Stimulated activated CD8-positive, alpha-beta memory T cell treated with anti-CD3 and anti-CD28 coated beads, Interleukin-15, amount 100 ng/mL, for 4 hours (primary cell): ENCODE measurements around the gene GRB2.

Source experiments
- DNase-seq, 2 donors: peaks; one replicate each; pipeline ENCODE4 v3.0.0-alpha.2; 2020; ENCODE audit warnings: low read depth in 2 of 2

Gene GRB2

GRCh38 chr17:75414488-75414887 lies 9.0 kb upstream of the GRB2 start:
- DNase-seq: no peak

- DNase-seq: peak; percentile 39 to 45
Measured at GRCh38 chr17:75412455-75413317, 7.2 kb upstream of the GRB2 start.

- DNase-seq: no peak
Measured at GRCh38 chr17:75411328-75412067, 6.0 kb upstream of the GRB2 start.

GRCh38 chr17:75410141-75410540 lies 4.7 kb upstream of the GRB2 start:
- DNase-seq: no peak

- no peak for DNase-seq
Measured at GRCh38 chr17:75407655-75408352, 2.3 kb upstream of the GRB2 start.

- no peak for DNase-seq
Measured at GRCh38 chr17:75406222-75406615, 741 bp upstream of the GRB2 start.

- peak; percentile 24 to 27 for DNase-seq
Measured at GRCh38 chr17:75404731-75405364, 630 bp downstream of the GRB2 start.

GRCh38 chr17:75404223-75404730 lies 1.2 kb downstream of the GRB2 start:
- peak in 1 of 2 donors; percentile 16 for DNase-seq

GRCh38 chr17:75403131-75403530 lies 2.3 kb downstream of the GRB2 start:
- no peak for DNase-seq

- DNase-seq: no peak
Measured at GRCh38 chr17:75402026-75402425, 3.5 kb downstream of the GRB2 start.

- no peak for DNase-seq
Measured at GRCh38 chr17:75400326-75400939, 5.0 kb downstream of the GRB2 start.

GRCh38 chr17:75398279-75398678 lies 7.2 kb downstream of the GRB2 start:
- no peak for DNase-seq

GRCh38 chr17:75397217-75397616 lies 8.3 kb downstream of the GRB2 start:
- DNase-seq: no peak

- DNase-seq: no peak
Measured at GRCh38 chr17:75396796-75397195, 8.7 kb downstream of the GRB2 start.

- no peak for DNase-seq
Measured at GRCh38 chr17:75396025-75396424, 9.5 kb downstream of the GRB2 start.

- no peak for DNase-seq
Measured at GRCh38 chr17:75394332-75394918, 11.1 kb downstream of the GRB2 start.

GRCh38 chr17:75393523-75394331 lies 11.8 kb downstream of the GRB2 start:
- DNase-seq: peak; percentile 59 to 66

- no peak for DNase-seq
Measured at GRCh38 chr17:75392559-75392958, 12.9 kb downstream of the GRB2 start.

- no peak for DNase-seq
Measured at GRCh38 chr17:75390982-75391381, 14.5 kb downstream of the GRB2 start.

- DNase-seq: no peak
Measured at GRCh38 chr17:75388476-75389030, 16.9 kb downstream of the GRB2 start.
